K562 (cell line): ENCODE data around the gene OR5P2. TPM values are rescaled to one million over a fixed set of nuclear protein-coding genes. Genes with fewer than 3 reads are reported as not detected.

ENCODE experiments used
- ATAC-seq: fragments of 200-7000 bp; cut with Tn5 transposase; 3 replicates; pipeline ENCODE4 v1.9.1; 2020; ENCODE audit warnings: moderate library complexity
- BruUV-seq: library from RNA; stranded (reverse); fragments of 400-500 nt; replicated peaks from 2 replicates; lab custom pipeline; 2021; lab: Mats Ljungman, UMichigan
- CTCF ChIA-PET: fragments of 300-600 bp; formaldehyde crosslinking; extraction: SDS; loops from one replicate; lab custom pipeline; 2021; ENCODE audit warnings: low intra/inter-chr PET ratio; lab: Yijun Ruan, JAX
- POLR2A ChIA-PET: fragments of 300-600, 350-650 bp; sonication (Branson Sonifier 250); formaldehyde crosslinking; extraction: SDS; loops from one replicate; lab custom pipeline; 2021; ENCODE audit warnings: antibody characterized with exemption, inconsistent platforms; lab: Yijun Ruan, JAX
- DNase-seq, 4 experiments: peaks; one replicate each; pipeline versions ENCODE4 v3.0.0 to v3.0.0-alpha.2; 2011 to 2018; ENCODE audit warnings: low spot score in 3 of 4, mixed read lengths in 3 of 4; ENCODE audit errors: extremely low read depth in 1 of 4
- FAIRE-seq: peaks from 2 replicates; lab custom pipeline; 2011; peaks lifted over from hg19 to GRCh38; lab: Jason Lieb, UNC
- H2AFZ ChIP-seq: 2 replicates; pipeline ENCODE4 v1.6.0; 2011; ENCODE audit warnings: low read depth, low read length, control low read depth, inconsistent platforms
- H3K27ac ChIP-seq: fragments of 200-600 bp; 3 replicates; pipeline ENCODE4 v1.8.0; 2011; ENCODE audit warnings: low read depth, mild to moderate bottlenecking, control low read depth, inconsistent platforms, low read length, moderate library complexity, mixed read lengths; ENCODE audit errors: extremely low read depth
- H3K27me3 ChIP-seq, 2 experiments: fragments of 300-600 bp in 1 of 2; 2 replicates in 1 of 2; 3 replicates in 1 of 2; pipeline versions ENCODE4 v1.6.0 to v1.8.0; 2011; ENCODE audit warnings: inconsistent platforms in 2 of 2, low read length in 2 of 2, mild to moderate bottlenecking in 1 of 2, mixed read lengths in 1 of 2, moderate library complexity in 1 of 2; ENCODE audit not compliant: control insufficient read depth in 2 of 2, insufficient read depth in 2 of 2
- H3K36me3 ChIP-seq: fragments of 300-600 bp; 3 replicates; pipeline ENCODE4 v1.8.0; 2011; ENCODE audit warnings: mild to moderate bottlenecking, low read length, inconsistent platforms; ENCODE audit not compliant: control insufficient read depth, insufficient read depth
- H3K4me1 ChIP-seq, 2 experiments: fragments of 200-600 bp in 1 of 2; replicated peaks in 1 of 2; 2 replicates in 1 of 2; 3 replicates in 1 of 2; pipeline versions ENCODE4 v1.5.1 to v1.8.0; 2011; ENCODE audit warnings: inconsistent platforms in 2 of 2, low read length in 2 of 2, mild to moderate bottlenecking in 1 of 2, mixed read lengths in 1 of 2, moderate library complexity in 1 of 2; ENCODE audit not compliant: control insufficient read depth in 2 of 2, insufficient read depth in 2 of 2
- H3K4me2 ChIP-seq: 2 replicates; pipeline ENCODE4 v1.6.1; 2011; ENCODE audit warnings: low read length, control low read depth, inconsistent platforms, mixed read lengths; ENCODE audit not compliant: insufficient read depth
- H3K4me3 ChIP-seq: fragments of 200-600 bp; sonication (generic), shearing (Covaris generic); 2 replicates; pipeline ENCODE4 v1.5.1; 2016; ENCODE audit warnings: control low read depth, inconsistent platforms
- H3K79me2 ChIP-seq: fragments of 200-600 bp; 3 replicates; pipeline ENCODE4 v1.8.0; 2011; ENCODE audit warnings: low read length, inconsistent platforms; ENCODE audit not compliant: control insufficient read depth, insufficient read depth
- H3K9ac ChIP-seq, 2 experiments: 2 replicates each; pipeline versions ENCODE4 v1.6.0 to v1.6.1; 2011; ENCODE audit warnings: low read depth in 2 of 2, low read length in 2 of 2, control low read depth in 1 of 2, inconsistent platforms in 1 of 2, mild to moderate bottlenecking in 1 of 2, mixed read lengths in 1 of 2; ENCODE audit not compliant: insufficient read depth in 1 of 2
- H3K9me1 ChIP-seq: one replicate; pipeline ENCODE4 v1.6.0; 2011; ENCODE audit warnings: inconsistent platforms, mild to moderate bottlenecking, low read length, moderate library complexity; ENCODE audit not compliant: control insufficient read depth, insufficient read depth
- H3K9me3 ChIP-seq: replicated peaks from 2 replicates; pipeline ENCODE4 v1.5.1; 2011; ENCODE audit warnings: low read depth, low read length, inconsistent platforms; ENCODE audit not compliant: control insufficient read depth, insufficient read depth
- H4K20me1 ChIP-seq: replicated peaks from 2 replicates; pipeline ENCODE4 v1.6.1; 2011; ENCODE audit warnings: low read length, inconsistent platforms, mixed read lengths; ENCODE audit not compliant: control insufficient read depth, insufficient read depth
- ETV1 ChIP-seq: fragments of 450-650 bp; conservative IDR thresholded peaks from 2 replicates; pipeline ENCODE4 v1.6.1; 2016; ENCODE audit warnings: missing genetic modification characterization, control low read depth, low read depth, missing compliant biosample characterization
- HMGXB4 ChIP-seq: sonication (generic); formaldehyde crosslinking; IDR thresholded peaks from 2 replicates; pipeline ENCODE4 v1.8.1; 2023; ENCODE audit warnings: mild to moderate bottlenecking, missing genetic modification reagents
- HSF4 ChIP-seq: fragments of 250-450 bp; sonication (Bioruptor Pico); IDR thresholded peaks from 2 replicates; pipeline ENCODE4 v2.1.2; 2022; ENCODE audit warnings: mild to moderate bottlenecking, moderate library complexity, borderline replicate concordance
- NR2C1 ChIP-seq, 2 experiments: fragments of 450-650 bp; IDR thresholded peaks; 2 replicates each; pipeline ENCODE4 v1.6.1; 2017; ENCODE audit warnings: mild to moderate bottlenecking in 2 of 2, antibody characterized with exemption in 1 of 2, inconsistent platforms in 1 of 2, missing compliant biosample characterization in 1 of 2, missing genetic modification characterization in 1 of 2
- RAD21 ChIP-seq, 2 experiments: fragments of 250-450 bp in 1 of 2; fragments of 450-650 bp in 1 of 2; sonication (Bioruptor Pico) in 1 of 2; formaldehyde crosslinking in 1 of 2; IDR thresholded peaks in 1 of 2; conservative IDR thresholded peaks in 1 of 2; 2 replicates each; pipeline versions ENCODE4 v1.4.0 to v1.8.0; 2020 to 2022; ENCODE audit warnings: mild to moderate bottlenecking in 2 of 2, moderate library complexity in 1 of 2
- THRAP3 ChIP-seq: fragments of 450-650 bp; IDR thresholded peaks from 2 replicates; pipeline ENCODE4 v1.6.1; 2016; ENCODE audit warnings: mild to moderate bottlenecking, inconsistent platforms, borderline replicate concordance
- WGBS: fragments of 100-300 bp; shearing (Covaris generic); methylation state at CpG from one replicate; pipeline ENCODE4 v1.1.6; 2016; ENCODE audit warnings: low coverage, mixed read lengths; ENCODE audit not compliant: insufficient coverage; ENCODE audit errors: missing lambda C conversion rate; 5-methylcytosine and 5-hydroxymethylcytosine counted together
- in situ Hi-C: fragments of 300-500 bp; cut with MboI; formaldehyde crosslinking; loops from 4 replicates; pipeline ENCODE4 v1.15.0; 2018; ENCODE audit warnings: inconsistent platforms, mixed read lengths
- intact Hi-C: fragments of 100-400 bp; cut with micrococcal nuclease; formaldehyde crosslinking; loops from 2 replicates; pipeline ENCODE4 v1.14.2; 2022
- polyA plus RNA-seq, 8 experiments: library from polyadenylated mRNA; depleted of rRNA in 4 of 8; stranded (reverse) in 5 of 8; unstranded in 3 of 8; fragments of >200 nt; fragmentation: Nextera tagmentation in 2 of 8; fragmentation: Illumina TruSeq in 1 of 8; extraction: Ambion mirVana in 2 of 8; extraction: Trizol in 1 of 8; gene quantifications; 2 replicates each; pipeline versions ENCODE4 v1.2.1 to v1.2.3, GENCODE V29; 2011 to 2014; ENCODE audit warnings: inconsistent platforms in 1 of 8, missing spikeins in 1 of 8
- total RNA-seq, 7 experiments: library from RNA; depleted of rRNA in 6 of 7; stranded (reverse); fragments of >200 nt in 6 of 7; fragmentation: Illumina TruSeq in 2 of 7; extraction: Trizol in 2 of 7; gene quantifications; 2 replicates each; pipeline versions ENCODE4 v1.2.1 to v1.2.3, GENCODE V29; 2011 to 2021; ENCODE audit warnings: low replicate concordance in 1 of 7

OR5P2 gene
- total and polyA plus RNA-seq, 9 of the 15 experiments (the other 6 are each of a cell fraction or from before 2014, with no cell fraction given): not detected

GRCh38 chr11:7844521-7844920 lies 47.8 kb upstream of the OR5P2 start:
- Histone ChIP-seq H3K36me3 (no peaks in the 10 kb centered on the region), H3K9me3 (no peaks in the 10 kb centered on the region), H3K27me3 (no peaks in the 10 kb centered on the region), H2AFZ (no peak overlapping the region), H3K27ac (no peak overlapping the region), H3K4me3 (no peak overlapping the region), H4K20me1 (no peaks in the 10 kb centered on the region), H3K9ac (no peak overlapping the region), H3K4me2 (no peak overlapping the region), H3K9me1 (no peaks in the 10 kb centered on the region), H3K4me1 (no peaks in the 10 kb centered on the region), H3K79me2 (no peaks in the 10 kb centered on the region)
- intact Hi-C loops: no loop called here
- ChIA-PET CTCF (no interaction called here), POLR2A (no interaction called here)
- no peak for FAIRE-seq
- no peak for TF ChIP-seq HMGXB4 (CRISPR knock-in tag)
- no peak for TF ChIP-seq THRAP3
- TF ChIP-seq ETV1 (tag): no peak
- TF ChIP-seq RAD21 (CRISPR knock-in tag; conservative IDR thresholded peaks at IDR 0.05 in 1 of 2, IDR thresholded peaks at IDR 0.05 in 1 of 2): no peak
- no peak for TF ChIP-seq HSF4
- no peak for TF ChIP-seq NR2C1 (IDR thresholded peaks at IDR 0.05)
- no peak for TF ChIP-seq NR2C1 (tag; IDR thresholded peaks at IDR 0.05)
- 0% methylated on average over 1 of the region's 1 CpG for WGBS
- no peak for ATAC-seq
- no TSS peak for BruUV-seq
- in situ Hi-C loops: no loop called here
- DNase-seq: no peak
